T-cell (primary cell): ENCODE results near the gene CYP4Z1. TPM values are rescaled to one million over a fixed set of nuclear protein-coding genes. Genes with fewer than 3 reads are reported as not detected.
A peak's percentile ranks its signal among the peaks of the same experiment; 100 is the strongest.
"Not testable (repeated sequence)": the region's sequence is repeated elsewhere in the genome, so short reads cannot be mapped to it uniquely, and the experiment has no call there.

ENCODE experiments used
- ATAC-seq, 4 experiments: fragments of 200-7000 bp in 3 of 4; fragments of 150-1000 bp in 1 of 4; cut with Tn5 transposase; replicated peaks in 1 of 4; 1 replicate in 3 of 4; 2 replicates in 1 of 4; pipeline ENCODE4 v1.10.0; 2021; ENCODE audit warnings: moderate library complexity in 3 of 4, mild to moderate bottlenecking in 2 of 4, moderate number of reproducible peaks in 1 of 4
- CTCF ChIA-PET, 2 donors: fragments of 300-600 bp; sonication (Branson Sonifier 250); formaldehyde crosslinking; loops; one replicate each; lab custom pipeline; 2022; ENCODE audit warnings: antibody characterized with exemption in 2 of 2; lab: Charles Lee
- POLR2A ChIA-PET, 2 donors: fragments of 300-600 bp; sonication (Branson Sonifier 250); formaldehyde crosslinking; loops; one replicate each; lab custom pipeline; 2022; ENCODE audit warnings: antibody characterized with exemption in 2 of 2; lab: Charles Lee
- DNase-seq, 35 experiments: peaks; one replicate each; pipeline versions ENCODE4 v3.0.0 to v3.0.0-alpha.2; 2013 to 2023
- H3K27ac ChIP-seq: one replicate; pipeline ENCODE4 v1.5.1; 2013; ENCODE audit warnings: low read length
- H3K27me3 ChIP-seq, 2 experiments: replicated peaks in 1 of 2; 1 replicate in 1 of 2; 2 replicates in 1 of 2; pipeline versions ENCODE4 v1.6.1 to v1.7.0; 2013; ENCODE audit warnings: low read length in 1 of 2, mixed read lengths in 1 of 2; ENCODE audit not compliant: control insufficient read depth in 2 of 2, insufficient read depth in 2 of 2; ENCODE audit errors: extremely low read depth in 1 of 2
- H3K36me3 ChIP-seq, 2 donors: 1 replicate in 1 of 2; 2 replicates in 1 of 2; pipeline versions ENCODE4 v1.6.1 to v1.7.0; 2013; ENCODE audit warnings: low read length in 1 of 2; ENCODE audit not compliant: control insufficient read depth in 2 of 2, insufficient read depth in 1 of 2; ENCODE audit errors: extremely low read depth in 1 of 2
- H3K4me1 ChIP-seq, 2 experiments: 1 replicate in 1 of 2; 2 replicates in 1 of 2; pipeline versions ENCODE4 v1.6.1 to v1.7.0; 2013; ENCODE audit warnings: low read length in 2 of 2, mixed read lengths in 1 of 2; ENCODE audit not compliant: insufficient read depth in 2 of 2, control insufficient read depth in 1 of 2; ENCODE audit errors: extremely low read depth in 1 of 2
- H3K4me3 ChIP-seq, 2 donors: 1 replicate in 1 of 2; 2 replicates in 1 of 2; pipeline versions ENCODE4 v1.5.1 to v1.7.0; 2013; ENCODE audit warnings: mild to moderate bottlenecking in 2 of 2, low read length in 1 of 2, moderate library complexity in 1 of 2; ENCODE audit not compliant: control insufficient read depth in 1 of 2; ENCODE audit errors: extremely low read depth in 1 of 2
- H3K9me3 ChIP-seq: 2 replicates; pipeline ENCODE4 v1.7.0; 2013
- H3K27ac Mint-ChIP-seq, 2 donors: one replicate each; pipeline ENCODE4 v1.8.0; 2020 to 2021; ENCODE audit warnings: mild to moderate bottlenecking in 2 of 2, mixed read lengths in 2 of 2
- H3K27me3 Mint-ChIP-seq, 2 donors: one replicate each; pipeline ENCODE4 v1.8.0; 2021 to 2022; ENCODE audit warnings: mixed read lengths in 2 of 2
- H3K36me3 Mint-ChIP-seq: one replicate; pipeline ENCODE4 v1.8.0; 2021; ENCODE audit warnings: mixed read lengths
- H3K4me1 Mint-ChIP-seq, 3 donors: one replicate each; pipeline ENCODE4 v1.8.0; 2020 to 2022; ENCODE audit warnings: mixed read lengths in 3 of 3, mild to moderate bottlenecking in 1 of 3
- H3K4me3 Mint-ChIP-seq, 3 donors: one replicate each; pipeline ENCODE4 v1.8.0; 2020 to 2022; ENCODE audit warnings: mild to moderate bottlenecking in 3 of 3, mixed read lengths in 3 of 3, moderate library complexity in 3 of 3
- H3K9me3 Mint-ChIP-seq, 3 donors: one replicate each; pipeline ENCODE4 v1.8.0; 2020 to 2022; ENCODE audit warnings: mixed read lengths in 3 of 3
- WGBS: methylation state at CpG from one replicate; pipeline ENCODE4 v1.1.5; 2013; ENCODE audit warnings: missing lambda C conversion rate; ENCODE audit not compliant: insufficient coverage; 5-methylcytosine and 5-hydroxymethylcytosine counted together
- total RNA-seq, 35 experiments: library from RNA in 6 of 35; stranded (reverse) in 6 of 35; fragments of 120-200 nt in 1 of 35; gene quantifications; one replicate each; pipeline versions ENCODE4 v1.2.1 to v1.2.4 and lab custom pipeline; 2013 to 2026

The CYP4Z1 gene
- total RNA-seq, 5 donors from 2014 or later (not counting 1 experiment from before 2014, with no cell fraction given), result not detected

DNA sequence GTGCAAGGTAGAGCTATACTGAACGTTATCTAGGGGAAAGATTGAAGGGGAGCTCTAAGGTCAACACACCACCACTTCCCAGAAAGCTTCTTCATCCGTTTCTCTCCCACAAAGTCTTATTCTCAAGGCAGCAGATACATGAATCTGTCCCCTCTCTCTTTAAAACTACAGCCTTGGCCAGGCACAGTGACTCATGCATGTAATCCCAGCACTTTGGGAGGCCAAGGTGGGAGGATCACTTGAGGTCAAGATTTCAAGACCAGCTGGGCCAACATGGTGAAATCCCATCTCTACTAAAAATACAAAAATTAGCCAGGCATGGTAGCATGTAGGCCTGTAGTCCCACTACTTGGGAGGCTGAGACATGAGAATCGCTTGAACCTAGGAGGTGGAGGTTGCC, 35.4 kb upstream of the CYP4Z1 start:
- H3K27me3 Mint-ChIP-seq, result peaks cover 8 to 16% of the 10 kb centered on the region in 2 donors
- H3K4me3 ChIP-seq, result no peak overlapping the region
- H3K36me3 Mint-ChIP-seq, result no peaks in the 10 kb centered on the region
- no peaks in the 10 kb centered on the region for H3K27me3 ChIP-seq
- no peak overlapping the region for H3K4me3 Mint-ChIP-seq
- no peaks in the 10 kb centered on the region for H3K4me1 ChIP-seq
- no peak overlapping the region for H3K27ac Mint-ChIP-seq
- DNase-seq, result no peak
- ATAC-seq, result no peak
- 20% methylated on average over 1 of the region's 3 CpGs for WGBS
- H3K36me3 ChIP-seq, result no peaks in the 10 kb centered on the region
- no peaks in the 10 kb centered on the region for H3K9me3 ChIP-seq
- no peaks in the 10 kb centered on the region for H3K4me1 Mint-ChIP-seq
- H3K9me3 Mint-ChIP-seq, result no peaks in the 10 kb centered on the region
- ChIA-PET CTCF (no interaction called here), POLR2A (no interaction called here)
- no peak overlapping the region for H3K27ac ChIP-seq

DNA sequence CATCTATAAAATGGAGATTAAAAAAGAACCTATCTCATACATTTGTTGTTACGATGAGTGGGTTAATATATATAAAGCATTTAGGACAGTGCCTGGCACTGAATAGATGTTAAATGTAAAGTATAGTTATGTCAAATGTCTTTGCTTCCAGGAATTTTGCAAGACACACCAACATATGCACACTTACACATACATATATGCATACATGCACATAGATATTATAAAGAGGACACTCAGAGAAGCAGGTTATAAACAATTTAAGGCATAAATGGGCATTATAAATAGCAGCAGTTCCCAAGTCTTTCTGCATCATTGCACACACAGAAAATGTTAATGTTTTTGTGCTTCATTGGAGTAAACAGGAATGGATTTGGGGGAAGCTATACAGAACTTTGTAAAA, 30.3 kb upstream of the CYP4Z1 start:
- H3K36me3 ChIP-seq, result no peaks in the 10 kb centered on the region
- DNase-seq, result no peak
- no CpG with 5 or more reads among the region's 1 CpG for WGBS
- peaks cover 0 to 7% of the 10 kb centered on the region in 2 donors for H3K27me3 Mint-ChIP-seq
- H3K4me1 ChIP-seq, result no peaks in the 10 kb centered on the region
- no peaks in the 10 kb centered on the region for H3K36me3 Mint-ChIP-seq
- ATAC-seq, result no peak
- no peak overlapping the region for H3K27ac ChIP-seq
- H3K4me3 ChIP-seq, result no peak overlapping the region
- no peaks in the 10 kb centered on the region for H3K9me3 ChIP-seq
- peaks cover 0 to 5% of the 10 kb centered on the region in 2 experiments for H3K27me3 ChIP-seq
- H3K4me3 Mint-ChIP-seq, result no peak overlapping the region
- CTCF ChIA-PET, result no interaction called here
- H3K4me1 Mint-ChIP-seq, result no peaks in the 10 kb centered on the region
- POLR2A ChIA-PET, result no interaction called here
- no peak overlapping the region for H3K27ac Mint-ChIP-seq
- no peaks in the 10 kb centered on the region for H3K9me3 Mint-ChIP-seq

GRCh38 chr1:47059376-47059775, 7.7 kb upstream of the CYP4Z1 start:
- Histone ChIP-seq H3K4me1 (no peaks in the 10 kb centered on the region), H3K27ac (no peak overlapping the region), H3K4me3 (no peak overlapping the region), H3K27me3 (peaks cover 0 to 5% of the 10 kb centered on the region in 2 experiments), H3K36me3 (no peaks in the 10 kb centered on the region), H3K9me3 (no peaks in the 10 kb centered on the region)
- H3K4me1 Mint-ChIP-seq, result peaks cover 0 to 8% (median 5%) of the 10 kb centered on the region in 3 donors
- peaks cover 2 to 14% (median 4%) of the 10 kb centered on the region in 3 donors for H3K9me3 Mint-ChIP-seq
- H3K27ac Mint-ChIP-seq, result no peak overlapping the region
- no peaks in the 10 kb centered on the region for H3K36me3 Mint-ChIP-seq
- POLR2A ChIA-PET, result no interaction called here
- H3K27me3 Mint-ChIP-seq, result peaks cover 35 to 37% of the 10 kb centered on the region in 2 donors
- ATAC-seq (no peak), DNase-seq (no peak)
- H3K4me3 Mint-ChIP-seq, result no peak overlapping the region
- CTCF ChIA-PET, result no interaction called here
- WGBS, result no CpG with 5 or more reads among the region's 1 CpG

DNA sequence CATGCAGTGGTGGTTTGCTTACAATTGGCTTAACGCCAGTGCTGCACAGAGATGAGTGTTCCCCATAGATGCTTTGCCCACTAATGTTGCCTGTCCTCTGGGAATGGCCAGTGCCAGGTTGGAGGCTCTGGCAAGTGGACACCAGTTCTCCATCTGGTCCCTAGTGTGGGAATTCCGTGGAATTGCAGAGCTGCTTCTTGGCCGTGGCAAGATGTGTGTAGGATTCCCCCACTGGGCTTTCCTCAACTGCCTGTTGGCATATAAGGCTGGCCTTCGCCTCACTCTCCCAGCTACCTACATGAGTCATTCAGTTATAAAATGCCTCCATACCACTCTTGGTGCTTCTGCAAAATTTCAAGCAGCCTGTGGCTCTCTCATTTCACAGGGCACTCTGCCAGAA, 2.0 kb downstream of the CYP4Z1 start:
- CTCF ChIA-PET, H3K9me3 Mint-ChIP-seq, H3K9me3 ChIP-seq, POLR2A ChIA-PET, H3K4me3 ChIP-seq, H3K4me1 Mint-ChIP-seq, H3K27ac ChIP-seq, ATAC-seq, H3K27me3 ChIP-seq, H3K36me3 Mint-ChIP-seq, H3K36me3 ChIP-seq, H3K4me3 Mint-ChIP-seq, H3K27ac Mint-ChIP-seq, DNase-seq, H3K4me1 ChIP-seq: not testable (repeated sequence)
- 33% methylated on average over 1 of the region's 4 CpGs for WGBS
- H3K27me3 Mint-ChIP-seq, result peaks cover 8 to 16% of the 10 kb centered on the region in 2 donors

- H3K36me3 ChIP-seq, H3K4me3 Mint-ChIP-seq, H3K27ac ChIP-seq, H3K27me3 ChIP-seq, H3K4me1 ChIP-seq, CTCF ChIA-PET, H3K4me1 Mint-ChIP-seq, H3K9me3 ChIP-seq, DNase-seq, POLR2A ChIA-PET, ATAC-seq, H3K4me3 ChIP-seq, H3K36me3 Mint-ChIP-seq, H3K9me3 Mint-ChIP-seq, H3K27ac Mint-ChIP-seq: not testable (repeated sequence)
- peaks cover 4 to 12% of the 10 kb centered on the region in 2 donors for H3K27me3 Mint-ChIP-seq
Measured at GRCh38 chr1:47069509-47069908, 2.5 kb downstream of the CYP4Z1 start.

DNA sequence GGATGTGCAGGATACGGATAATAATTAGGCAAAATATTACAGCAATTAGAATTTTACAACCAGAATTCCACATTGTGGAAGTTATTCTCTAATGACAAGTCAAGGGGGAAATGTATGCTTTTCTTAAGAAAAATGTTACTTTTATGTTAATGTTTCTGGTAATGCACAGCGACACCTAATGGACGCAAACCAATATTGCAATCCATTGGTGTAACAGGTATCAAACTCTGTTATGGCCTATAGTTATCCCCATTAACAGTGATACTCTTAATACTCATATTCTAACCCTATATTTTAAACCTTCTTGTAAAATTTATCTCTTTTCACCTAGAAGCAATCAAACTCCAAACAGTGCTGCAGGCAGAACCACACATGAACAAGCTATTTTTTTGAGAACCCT, 22.3 kb downstream of the CYP4Z1 start:
- peak in 10 of 35 experiments; percentile 1 to 49 (median 10) for DNase-seq
- ATAC-seq, H3K27ac Mint-ChIP-seq, H3K27ac ChIP-seq, H3K36me3 ChIP-seq, H3K27me3 Mint-ChIP-seq, H3K27me3 ChIP-seq, H3K4me3 Mint-ChIP-seq, H3K9me3 Mint-ChIP-seq, H3K36me3 Mint-ChIP-seq, POLR2A ChIA-PET, H3K4me1 Mint-ChIP-seq, CTCF ChIA-PET, H3K9me3 ChIP-seq, H3K4me1 ChIP-seq, H3K4me3 ChIP-seq: not testable (repeated sequence)
- WGBS, result no CpG with 5 or more reads among the region's 3 CpGs

DNA sequence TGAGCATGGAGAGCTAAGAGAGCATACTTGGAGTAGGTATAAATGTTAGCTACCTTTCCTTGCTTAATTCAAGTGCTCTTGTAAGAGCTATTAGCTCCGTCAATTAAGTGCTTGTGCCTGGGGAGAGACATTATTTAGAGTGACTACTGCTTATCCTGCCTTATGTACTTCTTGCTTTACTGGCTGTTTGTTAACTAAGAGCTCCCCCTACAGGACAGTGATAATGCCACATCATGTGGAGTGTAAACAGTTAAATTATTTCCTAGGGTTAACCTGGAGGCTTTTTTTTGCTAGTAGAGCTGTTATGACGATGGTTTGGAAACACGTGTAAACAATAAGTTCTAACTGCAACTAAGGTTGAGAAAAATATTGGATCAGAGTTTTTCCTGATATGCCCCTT, 24.4 kb downstream of the CYP4Z1 start:
- H3K4me3 ChIP-seq, H3K36me3 Mint-ChIP-seq, H3K27me3 Mint-ChIP-seq, CTCF ChIA-PET, H3K27me3 ChIP-seq, H3K9me3 Mint-ChIP-seq, H3K9me3 ChIP-seq, H3K36me3 ChIP-seq, DNase-seq, H3K27ac Mint-ChIP-seq, H3K4me1 Mint-ChIP-seq, ATAC-seq, H3K4me1 ChIP-seq, POLR2A ChIA-PET, H3K27ac ChIP-seq, H3K4me3 Mint-ChIP-seq: not testable (repeated sequence)
- no CpG with 5 or more reads among the region's 3 CpGs for WGBS
